Karpas-422 (cell line): ENCODE results near the gene CRACDL. TPM values are rescaled to one million over a fixed set of nuclear protein-coding genes. Genes with fewer than 3 reads are reported as not detected.
"Not testable (repeated sequence)": the region's sequence is repeated elsewhere in the genome, so short reads cannot be mapped to it uniquely, and the experiment has no call there.

Source experiments
- DNase-seq: peaks from one replicate; pipeline ENCODE4 v3.0.0-alpha.2; 2015
- H2AFZ ChIP-seq: fragments of 200-600 bp; sonication (generic); 2 replicates; pipeline ENCODE4 v1.6.1; 2014; ENCODE audit warnings: antibody characterized with exemption, low read length, mixed read lengths
- H3K27ac ChIP-seq: fragments of 200-600 bp; sonication (generic); 2 replicates; pipeline ENCODE4 v1.5.1; 2014; ENCODE audit warnings: mild to moderate bottlenecking, low read length, moderate library complexity
- H3K27me3 ChIP-seq: fragments of 200-600 bp; sonication (generic); 2 replicates; pipeline ENCODE4 v1.6.1; 2014; ENCODE audit warnings: low read length, mixed read lengths
- H3K36me3 ChIP-seq: fragments of 200-600 bp; sonication (generic); 2 replicates; pipeline ENCODE4 v1.6.1; 2014; ENCODE audit warnings: low read length, mixed read lengths; ENCODE audit not compliant: insufficient read depth
- H3K4me1 ChIP-seq: fragments of 200-600 bp; sonication (generic); 2 replicates; pipeline ENCODE4 v1.6.1; 2014; ENCODE audit warnings: mild to moderate bottlenecking, low read length, mixed read lengths
- H3K4me2 ChIP-seq: fragments of 200-600 bp; sonication (generic); 2 replicates; pipeline ENCODE4 v1.6.1; 2014; ENCODE audit warnings: low read length, low read depth, mild to moderate bottlenecking; ENCODE audit not compliant: poor library complexity, severe bottlenecking
- H3K4me3 ChIP-seq: fragments of 200-600 bp; sonication (generic); 2 replicates; pipeline ENCODE4 v1.5.1; 2014; ENCODE audit warnings: mild to moderate bottlenecking, antibody characterized with exemption, low read length, mixed read lengths
- H3K79me2 ChIP-seq: fragments of 200-600 bp; sonication (generic); 2 replicates; pipeline ENCODE4 v1.6.1; 2014; ENCODE audit warnings: mild to moderate bottlenecking, low read length, mixed read lengths
- H3K9ac ChIP-seq: fragments of 200-600 bp; sonication (generic); 2 replicates; pipeline ENCODE4 v1.6.0; 2014; ENCODE audit warnings: low read length
- H3K9me2 ChIP-seq: fragments of 200-600 bp; sonication (generic), shearing (Covaris generic); replicated peaks from 2 replicates; pipeline ENCODE4 v1.6.0; 2014; ENCODE audit warnings: mild to moderate bottlenecking, low read length, moderate library complexity; ENCODE audit not compliant: insufficient read depth
- H3K9me3 ChIP-seq: fragments of 300-700, 200-600 bp; sonication (generic); 2 replicates; pipeline ENCODE4 v1.6.1; 2014; ENCODE audit warnings: low read length, mixed read lengths
- H4K20me1 ChIP-seq: fragments of 200-600 bp; sonication (generic); 2 replicates; pipeline ENCODE4 v1.6.1; 2014; ENCODE audit warnings: mild to moderate bottlenecking, antibody characterized with exemption, low read length, low read depth; ENCODE audit not compliant: insufficient read depth
- total RNA-seq: library from RNA; depleted of rRNA; stranded (reverse); fragments of >200 nt; shearing (Covaris generic); gene quantifications from 2 replicates; pipeline ENCODE4 v1.2.3, GENCODE V29; 2014; ENCODE audit warnings: low replicate concordance

Gene CRACDL
- total RNA-seq, 1 experiment from 2014 or later, result 1.0 TPM

DNA sequence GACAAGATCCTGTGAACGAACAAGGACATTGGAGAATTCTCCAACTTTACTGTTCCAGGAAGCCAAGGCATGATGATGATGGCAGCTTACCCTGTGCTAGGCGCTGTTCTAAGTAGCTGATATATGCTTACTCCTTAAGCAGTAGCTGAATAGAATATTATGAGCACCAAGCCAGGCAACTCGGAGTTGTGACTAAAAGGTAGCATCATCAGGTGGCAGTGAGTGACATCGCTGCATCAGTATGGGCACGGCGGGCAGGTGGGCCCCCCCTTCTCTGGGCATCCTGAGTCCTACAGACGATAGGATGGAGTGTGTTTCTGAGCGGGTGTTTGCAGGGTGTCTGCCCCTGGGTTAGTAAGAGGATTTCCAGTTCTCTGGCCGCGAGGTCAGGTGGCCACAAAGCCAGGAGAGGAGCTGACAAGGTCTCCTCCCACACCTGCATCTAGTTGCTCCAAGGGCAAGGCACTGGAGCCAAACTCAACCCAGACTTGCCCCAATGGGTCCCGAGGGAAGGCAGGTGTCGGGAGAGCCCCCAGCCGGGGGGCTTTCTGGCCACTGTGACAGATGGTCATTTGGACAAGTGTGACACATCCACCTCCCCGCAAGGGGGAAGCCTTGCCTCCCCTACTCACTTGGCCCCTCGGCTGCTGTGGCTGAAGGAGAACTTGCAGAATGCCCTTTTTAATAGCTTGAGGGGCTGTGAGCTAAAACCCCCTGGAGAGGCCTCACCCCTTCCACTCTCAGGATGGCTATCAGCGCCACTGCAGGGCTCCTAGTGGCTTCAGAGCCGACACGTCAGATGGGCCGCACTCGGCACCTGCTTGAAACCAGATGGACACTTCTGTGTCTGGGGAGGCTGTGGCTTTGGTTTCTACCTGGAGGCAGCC, 55.5 kb downstream of the CRACDL start:
- peaks cover 15% of the 10 kb centered on the region for H3K4me1 ChIP-seq
- H3K4me2 ChIP-seq, result no peak overlapping the region
- no peaks in the 10 kb centered on the region for H3K9me2 ChIP-seq
- H3K4me3 ChIP-seq, result no peak overlapping the region
- H3K9me3 ChIP-seq, result no peaks in the 10 kb centered on the region
- no peaks in the 10 kb centered on the region for H3K79me2 ChIP-seq
- peak; percentile 63 for DNase-seq
- no peaks in the 10 kb centered on the region for H3K27me3 ChIP-seq
- no peaks in the 10 kb centered on the region for H3K36me3 ChIP-seq
- no peak overlapping the region for H3K9ac ChIP-seq
- H4K20me1 ChIP-seq, result no peaks in the 10 kb centered on the region
- H3K27ac ChIP-seq, result no peak overlapping the region
- H2AFZ ChIP-seq, result no peak overlapping the region

- not testable (repeated sequence) for H3K79me2 ChIP-seq, H3K9ac ChIP-seq, H3K36me3 ChIP-seq, H3K4me2 ChIP-seq, H3K27me3 ChIP-seq, H4K20me1 ChIP-seq, H3K27ac ChIP-seq, H3K4me3 ChIP-seq, DNase-seq, H3K9me2 ChIP-seq, H3K9me3 ChIP-seq, H2AFZ ChIP-seq
- H3K4me1 ChIP-seq, result peaks cover 15% of the 10 kb centered on the region
These were observed 58.4 kb downstream of the CRACDL start for GRCh38 chr2:98877658-98878057.

- H3K27ac ChIP-seq, result no peak overlapping the region
- H3K27me3 ChIP-seq, result no peaks in the 10 kb centered on the region
- H3K4me3 ChIP-seq, result no peak overlapping the region
- H4K20me1 ChIP-seq, result no peaks in the 10 kb centered on the region
- peaks cover 14% of the 10 kb centered on the region for H3K4me1 ChIP-seq
- DNase-seq, result no peak
- no peak overlapping the region for H3K9ac ChIP-seq
- no peaks in the 10 kb centered on the region for H3K9me3 ChIP-seq
- H3K36me3 ChIP-seq, result no peaks in the 10 kb centered on the region
- H3K9me2 ChIP-seq, result no peaks in the 10 kb centered on the region
- no peaks in the 10 kb centered on the region for H3K79me2 ChIP-seq
- no peak overlapping the region for H2AFZ ChIP-seq
- no peak overlapping the region for H3K4me2 ChIP-seq
These were observed 59.3 kb downstream of the CRACDL start for GRCh38 chr2:98876741-98877140.

GRCh38 chr2:98875746-98876145, 60.3 kb downstream of the CRACDL start:
- no peaks in the 10 kb centered on the region for H3K27me3 ChIP-seq
- no peak overlapping the region for H2AFZ ChIP-seq
- H3K79me2 ChIP-seq, result no peaks in the 10 kb centered on the region
- no peaks in the 10 kb centered on the region for H3K9me3 ChIP-seq
- H3K27ac ChIP-seq, result no peak overlapping the region
- no peak overlapping the region for H3K9ac ChIP-seq
- no peaks in the 10 kb centered on the region for H3K9me2 ChIP-seq
- no peaks in the 10 kb centered on the region for H4K20me1 ChIP-seq
- H3K36me3 ChIP-seq, result no peaks in the 10 kb centered on the region
- no peak overlapping the region for H3K4me2 ChIP-seq
- DNase-seq, result no peak
- peaks cover 4% of the 10 kb centered on the region for H3K4me1 ChIP-seq
- H3K4me3 ChIP-seq, result no peak overlapping the region

- H3K27me3 ChIP-seq, result no peaks in the 10 kb centered on the region
- H3K4me3 ChIP-seq, result no peak overlapping the region
- H3K36me3 ChIP-seq, result no peaks in the 10 kb centered on the region
- H3K9ac ChIP-seq, result no peak overlapping the region
- H3K9me3 ChIP-seq, result no peaks in the 10 kb centered on the region
- no peak for DNase-seq
- H2AFZ ChIP-seq, result no peak overlapping the region
- H3K79me2 ChIP-seq, result no peaks in the 10 kb centered on the region
- no peak overlapping the region for H3K27ac ChIP-seq
- H4K20me1 ChIP-seq, result no peaks in the 10 kb centered on the region
- no peaks in the 10 kb centered on the region for H3K4me1 ChIP-seq
- H3K9me2 ChIP-seq, result no peaks in the 10 kb centered on the region
- no peak overlapping the region for H3K4me2 ChIP-seq
These were observed 60.8 kb downstream of the CRACDL start for GRCh38 chr2:98875081-98875728.

- H3K36me3 ChIP-seq, result no peaks in the 10 kb centered on the region
- H3K4me2 ChIP-seq, result no peak overlapping the region
- H3K9me3 ChIP-seq, result no peaks in the 10 kb centered on the region
- H3K9me2 ChIP-seq, result no peaks in the 10 kb centered on the region
- H3K9ac ChIP-seq, result no peak overlapping the region
- no peaks in the 10 kb centered on the region for H3K79me2 ChIP-seq
- H2AFZ ChIP-seq, result no peak overlapping the region
- no peaks in the 10 kb centered on the region for H4K20me1 ChIP-seq
- no peaks in the 10 kb centered on the region for H3K27me3 ChIP-seq
- H3K27ac ChIP-seq, result no peak overlapping the region
- no peak overlapping the region for H3K4me3 ChIP-seq
- DNase-seq, result no peak
- H3K4me1 ChIP-seq, result no peaks in the 10 kb centered on the region
These were observed 61.8 kb downstream of the CRACDL start for GRCh38 chr2:98874186-98874689.

GRCh38 chr2:98872526-98872925, 63.5 kb downstream of the CRACDL start:
- H3K27ac ChIP-seq, result no peak overlapping the region
- H3K4me2 ChIP-seq, result no peak overlapping the region
- H3K4me3 ChIP-seq, result no peak overlapping the region
- H3K9me3 ChIP-seq, result no peaks in the 10 kb centered on the region
- H3K27me3 ChIP-seq, result no peaks in the 10 kb centered on the region
- H3K9me2 ChIP-seq, result no peaks in the 10 kb centered on the region
- no peak overlapping the region for H2AFZ ChIP-seq
- H3K36me3 ChIP-seq, result no peaks in the 10 kb centered on the region
- DNase-seq, result no peak
- H3K79me2 ChIP-seq, result no peaks in the 10 kb centered on the region
- H3K9ac ChIP-seq, result no peak overlapping the region
- H3K4me1 ChIP-seq, result peaks cover 5% of the 10 kb centered on the region
- no peaks in the 10 kb centered on the region for H4K20me1 ChIP-seq

- no peak overlapping the region for H3K4me2 ChIP-seq
- H3K27me3 ChIP-seq, result no peaks in the 10 kb centered on the region
- no peak overlapping the region for H3K27ac ChIP-seq
- no peak overlapping the region for H3K9ac ChIP-seq
- H3K9me3 ChIP-seq, result no peaks in the 10 kb centered on the region
- H3K4me1 ChIP-seq, result peaks cover 13% of the 10 kb centered on the region
- no peak for DNase-seq
- H4K20me1 ChIP-seq, result no peaks in the 10 kb centered on the region
- H3K4me3 ChIP-seq, result no peak overlapping the region
- H2AFZ ChIP-seq, result no peak overlapping the region
- H3K9me2 ChIP-seq, result no peaks in the 10 kb centered on the region
- H3K36me3 ChIP-seq, result no peaks in the 10 kb centered on the region
- H3K79me2 ChIP-seq, result no peaks in the 10 kb centered on the region
These were observed 64.5 kb downstream of the CRACDL start for GRCh38 chr2:98871506-98871905.
